ENCODE data around the gene KIRREL2.

- TF ChIP-seq POLR2A (IDR thresholded peaks at IDR 0.05) (no peak), CTCF (IDR thresholded peaks at IDR 0.05) (no peak), POLR2AphosphoS5 (IDR thresholded peaks at IDR 0.05) (no peak)
These were observed 30.5 kb downstream of the KIRREL2 start for GRCh38 chr19:35887197-35887596.

Data from suprapubic skin (tissue), 4 donors.